ENCODE measurements around the gene DRC7. TPM values are rescaled to one million over a fixed set of nuclear protein-coding genes. Genes with fewer than 3 reads are reported as not detected.
"Not testable (repeated sequence)": the region's sequence is repeated elsewhere in the genome, so short reads cannot be mapped to it uniquely, and the experiment has no call there.

DRC7 gene
- total RNA-seq, 2 experiments from 2014 or later: 0.05 TPM; not detected in 1

GRCh38 chr16:57669476-57670162, 25.0 kb upstream of the DRC7 start:
- intact Hi-C loops (cut with DNase I, micrococcal nuclease): no loop called here

GRCh38 chr16:57670196-57670595, 24.4 kb upstream of the DRC7 start:
- intact Hi-C loops (cut with DNase I, micrococcal nuclease): no loop called here
- POLR2A ChIA-PET: no interaction called here
- no peak for DNase-seq
- H3K9me3 Mint-ChIP-seq (ENCODE audit: low read depth): no peaks in the 10 kb centered on the region
- no peaks in the 10 kb centered on the region for H3K27me3 Mint-ChIP-seq
- H3K36me3 Mint-ChIP-seq (ENCODE audit: low read depth): no peaks in the 10 kb centered on the region
- no peak overlapping the region for H3K27ac Mint-ChIP-seq
- H3K4me3 Mint-ChIP-seq: no peak overlapping the region
- H3K4me1 Mint-ChIP-seq: no peaks in the 10 kb centered on the region
- ATAC-seq: no peak
- CTCF ChIA-PET: no interaction called here

More at GRCh38 chr16:57669476-57670162, 25.0 kb upstream of the DRC7 start:
- no peak overlapping the region for H3K4me3 Mint-ChIP-seq
- ChIA-PET POLR2A (no interaction called here), CTCF (interaction anchor here (0.6 kb wide), 1 partner anchor 93 kb away, joined by 3 read pairs; no protein-coding TSS in a partner anchor)
- no peaks in the 10 kb centered on the region for H3K36me3 Mint-ChIP-seq (ENCODE audit: low read depth)
- H3K4me1 Mint-ChIP-seq: no peaks in the 10 kb centered on the region
- no peaks in the 10 kb centered on the region for H3K27me3 Mint-ChIP-seq
- no peaks in the 10 kb centered on the region for H3K9me3 Mint-ChIP-seq (ENCODE audit: low read depth)
- no peak overlapping the region for H3K27ac Mint-ChIP-seq
- DNase-seq (no peak), ATAC-seq (no peak)

GRCh38 chr16:57671451-57671850, 23.2 kb upstream of the DRC7 start:
- POLR2A ChIA-PET; CTCF ChIA-PET; intact Hi-C loops (cut with DNase I, micrococcal nuclease); H3K36me3 Mint-ChIP-seq (ENCODE audit: low read depth); DNase-seq; H3K27me3 Mint-ChIP-seq; H3K27ac Mint-ChIP-seq; H3K4me1 Mint-ChIP-seq; H3K4me3 Mint-ChIP-seq; ATAC-seq; H3K9me3 Mint-ChIP-seq (ENCODE audit: low read depth): not testable (repeated sequence)

GRCh38 chr16:57672416-57672815, 22.2 kb upstream of the DRC7 start:
- no peaks in the 10 kb centered on the region for H3K4me1 Mint-ChIP-seq
- H3K27me3 Mint-ChIP-seq: no peaks in the 10 kb centered on the region
- H3K36me3 Mint-ChIP-seq (ENCODE audit: low read depth): no peaks in the 10 kb centered on the region
- intact Hi-C loops (cut with DNase I, micrococcal nuclease): no loop called here
- no peak overlapping the region for H3K4me3 Mint-ChIP-seq
- no peaks in the 10 kb centered on the region for H3K9me3 Mint-ChIP-seq (ENCODE audit: low read depth)
- ChIA-PET POLR2A (no interaction called here), CTCF (interaction anchor here (1.1 to 1.2 kb wide), 2 partner anchors 11 to 97 kb away, joined by 3 to 4 read pairs; no protein-coding TSS in a partner anchor)
- DNase-seq (no peak), ATAC-seq (no peak)
- H3K27ac Mint-ChIP-seq: no peak overlapping the region

GRCh38 chr16:57672824-57673223, 21.8 kb upstream of the DRC7 start:
- no peaks in the 10 kb centered on the region for H3K4me1 Mint-ChIP-seq
- H3K27me3 Mint-ChIP-seq: no peaks in the 10 kb centered on the region
- no peak overlapping the region for H3K27ac Mint-ChIP-seq
- no peak for ATAC-seq
- POLR2A ChIA-PET: no interaction called here
- intact Hi-C loops (cut with DNase I, micrococcal nuclease): no loop called here
- H3K4me3 Mint-ChIP-seq: no peak overlapping the region
- DNase-seq: no peak
- H3K36me3 Mint-ChIP-seq (ENCODE audit: low read depth): no peaks in the 10 kb centered on the region
- H3K9me3 Mint-ChIP-seq (ENCODE audit: low read depth): no peaks in the 10 kb centered on the region
- CTCF ChIA-PET: interaction anchor here (1.1 to 1.2 kb wide), 2 partner anchors 11 to 97 kb away, joined by 3 to 4 read pairs; no protein-coding TSS in a partner anchor

GRCh38 chr16:57675741-57676551, 18.7 kb upstream of the DRC7 start:
- Mint-ChIP-seq H3K36me3 (ENCODE audit: low read depth) (no peaks in the 10 kb centered on the region), H3K4me3 (no peak overlapping the region), H3K27me3 (no peaks in the 10 kb centered on the region), H3K4me1 (no peaks in the 10 kb centered on the region), H3K9me3 (ENCODE audit: low read depth) (no peaks in the 10 kb centered on the region), H3K27ac (no peak overlapping the region)
- intact Hi-C loops (cut with DNase I, micrococcal nuclease): no loop called here
- POLR2A ChIA-PET: no interaction called here
- DNase-seq (no peak), ATAC-seq (no peak)
- CTCF ChIA-PET: interaction anchor here (0.6 to 1.2 kb wide), 2 partner anchors 23 to 196 kb away, joined by 3 read pairs; no protein-coding TSS in a partner anchor

- H3K4me3 Mint-ChIP-seq: no peak overlapping the region
- DNase-seq: no peak
- ChIA-PET CTCF (interaction anchor here (1.2 kb wide), 1 partner anchor 197 kb away, joined by 3 read pairs; no protein-coding TSS in a partner anchor), POLR2A (no interaction called here)
- intact Hi-C loops (cut with DNase I, micrococcal nuclease): no loop called here
- H3K4me1 Mint-ChIP-seq: no peaks in the 10 kb centered on the region
- no peaks in the 10 kb centered on the region for H3K9me3 Mint-ChIP-seq (ENCODE audit: low read depth)
- H3K36me3 Mint-ChIP-seq (ENCODE audit: low read depth): no peaks in the 10 kb centered on the region
- no peak overlapping the region for H3K27ac Mint-ChIP-seq
- H3K27me3 Mint-ChIP-seq: no peaks in the 10 kb centered on the region
- ATAC-seq: no peak
Observed at GRCh38 chr16:57676553-57677085, 18.0 kb upstream of the DRC7 start.

GRCh38 chr16:57677622-57678369, 16.8 kb upstream of the DRC7 start:
- ChIA-PET POLR2A (no interaction called here), CTCF (interaction anchor here (0.6 kb wide), 2 partner anchors 108 to 719 kb away, joined by 4 to 5 read pairs; no protein-coding TSS in a partner anchor)
- Mint-ChIP-seq H3K36me3 (ENCODE audit: low read depth) (no peaks in the 10 kb centered on the region), H3K27ac (no peak overlapping the region), H3K4me3 (no peak overlapping the region), H3K27me3 (no peaks in the 10 kb centered on the region), H3K4me1 (no peaks in the 10 kb centered on the region), H3K9me3 (ENCODE audit: low read depth) (no peaks in the 10 kb centered on the region)
- ATAC-seq (no peak), DNase-seq (no peak)
- intact Hi-C loops (cut with DNase I, micrococcal nuclease): no loop called here

GRCh38 chr16:57679016-57679415, 15.6 kb upstream of the DRC7 start:
- no peaks in the 10 kb centered on the region for H3K36me3 Mint-ChIP-seq (ENCODE audit: low read depth)
- DNase-seq (no peak), ATAC-seq (no peak)
- H3K9me3 Mint-ChIP-seq (ENCODE audit: low read depth): no peaks in the 10 kb centered on the region
- no peaks in the 10 kb centered on the region for H3K4me1 Mint-ChIP-seq
- H3K27me3 Mint-ChIP-seq: no peaks in the 10 kb centered on the region
- POLR2A ChIA-PET: no interaction called here
- intact Hi-C loops (cut with DNase I, micrococcal nuclease): no loop called here
- CTCF ChIA-PET: interaction anchor here (0.5 to 0.6 kb wide), 2 partner anchors 30 to 761 kb away, joined by 3 to 4 read pairs; no protein-coding TSS in a partner anchor
- H3K27ac Mint-ChIP-seq: no peak overlapping the region
- H3K4me3 Mint-ChIP-seq: no peak overlapping the region

GRCh38 chr16:57679767-57680482, 14.7 kb upstream of the DRC7 start:
- DNase-seq (no peak), ATAC-seq (no peak)
- no peak overlapping the region for H3K27ac Mint-ChIP-seq
- no peaks in the 10 kb centered on the region for H3K9me3 Mint-ChIP-seq (ENCODE audit: low read depth)
- ChIA-PET POLR2A (no interaction called here), CTCF (interaction anchor here (1.5 kb wide), 1 partner anchor 92 kb away, joined by 3 read pairs; no protein-coding TSS in a partner anchor)
- intact Hi-C loops (cut with DNase I, micrococcal nuclease): no loop called here
- H3K4me3 Mint-ChIP-seq: no peak overlapping the region
- H3K27me3 Mint-ChIP-seq: no peaks in the 10 kb centered on the region
- H3K36me3 Mint-ChIP-seq (ENCODE audit: low read depth): no peaks in the 10 kb centered on the region
- H3K4me1 Mint-ChIP-seq: no peaks in the 10 kb centered on the region

All from activated CD4-positive, alpha-beta T cell treated with anti-CD3 and anti-CD28 coated beads for 36 hours (primary cell).